ENCODE data around the gene KHK.

DNA sequence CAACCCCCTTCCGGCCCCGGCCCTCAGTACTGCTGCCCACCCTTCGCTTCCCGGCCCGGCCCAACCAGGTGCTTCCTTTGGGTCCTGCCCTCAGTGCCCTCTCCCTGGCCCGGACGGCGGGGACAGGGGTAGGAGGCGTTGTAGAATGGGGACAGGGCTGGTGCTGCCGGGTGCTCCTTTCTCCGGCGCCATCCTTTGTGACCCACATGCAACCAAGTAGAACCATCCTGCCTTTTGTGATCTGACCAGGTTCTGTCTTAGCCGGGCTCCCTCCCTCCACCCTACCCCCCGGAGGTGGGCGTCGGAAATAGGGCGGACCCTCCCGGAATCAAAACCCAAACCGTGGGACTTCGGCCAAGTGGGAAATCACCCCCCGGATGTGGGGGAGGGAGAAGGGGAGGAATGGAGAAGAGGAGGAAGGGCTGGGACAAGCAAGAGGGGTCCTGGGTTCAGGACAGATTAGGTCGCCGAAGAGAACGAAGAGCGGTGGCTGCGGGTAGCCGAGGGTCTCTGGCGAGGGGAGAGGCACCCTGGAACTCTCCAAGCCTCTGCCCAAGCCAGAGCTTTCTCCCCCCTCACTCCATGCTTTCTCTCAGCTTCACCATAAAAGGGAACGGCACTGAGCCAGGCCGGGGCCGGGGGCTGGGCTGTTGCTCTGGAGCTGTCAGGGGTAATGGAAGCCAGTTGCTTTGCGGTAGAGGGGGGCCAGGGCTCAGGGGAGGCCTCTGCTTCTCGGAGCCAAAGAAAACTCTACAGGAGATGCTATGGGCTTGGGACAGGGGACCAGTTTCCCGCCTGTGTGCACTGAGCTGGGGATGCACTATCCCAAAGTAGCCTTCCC lies 14.4 kb upstream of the KHK start:
- TF ChIP-seq, protein P1, sequence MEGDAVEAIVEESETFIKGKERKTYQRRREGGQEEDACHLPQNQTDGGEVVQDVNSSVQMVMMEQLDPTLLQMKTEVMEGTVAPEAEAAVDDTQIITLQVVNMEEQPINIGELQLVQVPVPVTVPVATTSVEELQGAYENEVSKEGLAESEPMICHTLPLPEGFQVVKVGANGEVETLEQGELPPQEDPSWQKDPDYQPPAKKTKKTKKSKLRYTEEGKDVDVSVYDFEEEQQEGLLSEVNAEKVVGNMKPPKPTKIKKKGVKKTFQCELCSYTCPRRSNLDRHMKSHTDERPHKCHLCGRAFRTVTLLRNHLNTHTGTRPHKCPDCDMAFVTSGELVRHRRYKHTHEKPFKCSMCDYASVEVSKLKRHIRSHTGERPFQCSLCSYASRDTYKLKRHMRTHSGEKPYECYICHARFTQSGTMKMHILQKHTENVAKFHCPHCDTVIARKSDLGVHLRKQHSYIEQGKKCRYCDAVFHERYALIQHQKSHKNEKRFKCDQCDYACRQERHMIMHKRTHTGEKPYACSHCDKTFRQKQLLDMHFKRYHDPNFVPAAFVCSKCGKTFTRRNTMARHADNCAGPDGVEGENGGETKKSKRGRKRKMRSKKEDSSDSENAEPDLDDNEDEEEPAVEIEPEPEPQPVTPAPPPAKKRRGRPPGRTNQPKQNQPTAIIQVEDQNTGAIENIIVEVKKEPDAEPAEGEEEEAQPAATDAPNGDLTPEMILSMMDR (IDR thresholded peaks at IDR 0.05), result no peak
- TF ChIP-seq EZH2 (IDR thresholded peaks at IDR 0.05), result no peak
